Mucosa of rectum (tissue), 2 donors: ENCODE results near the gene MGME1.

Experiments
- H3K27ac ChIP-seq, 2 donors: one replicate each; pipeline ENCODE4 v1.7.0; 2013; ENCODE audit warnings: inconsistent platforms in 2 of 2, low read depth in 2 of 2, low read length in 2 of 2
- H3K27me3 ChIP-seq, 2 donors: one replicate each; pipeline ENCODE4 v1.7.0; 2013; ENCODE audit warnings: low read length in 2 of 2; ENCODE audit not compliant: control insufficient read depth in 2 of 2, insufficient read depth in 2 of 2
- H3K36me3 ChIP-seq, 2 donors: one replicate each; pipeline ENCODE4 v1.7.0; 2013; ENCODE audit warnings: low read length in 2 of 2; ENCODE audit not compliant: control insufficient read depth in 2 of 2, insufficient read depth in 2 of 2
- H3K4me1 ChIP-seq, 2 donors: one replicate each; pipeline ENCODE4 v1.7.0; 2013; ENCODE audit warnings: low read length in 2 of 2, mild to moderate bottlenecking in 1 of 2; ENCODE audit not compliant: control insufficient read depth in 2 of 2, insufficient read depth in 2 of 2
- H3K4me3 ChIP-seq, 2 donors: one replicate each; pipeline ENCODE4 v1.7.0; 2013; ENCODE audit warnings: low read length in 2 of 2
- H3K9ac ChIP-seq, 2 donors: one replicate each; pipeline ENCODE4 v1.7.0; 2013; ENCODE audit warnings: low read length in 2 of 2, low read depth in 1 of 2, mild to moderate bottlenecking in 1 of 2
- H3K9me3 ChIP-seq, 2 donors: one replicate each; pipeline ENCODE4 v1.7.0; 2013; ENCODE audit warnings: low read length in 2 of 2; ENCODE audit not compliant: control insufficient read depth in 2 of 2
- donor health status: healthy.
- donor health status: Normal muscosa, but diverticular disease.

MGME1 gene

GRCh38 chr20:17933121-17933520 is 35.7 kb upstream of the MGME1 start:
- H3K9me3 ChIP-seq: no peaks in the 10 kb centered on the region
- H3K9ac ChIP-seq: no peak overlapping the region
- H3K36me3 ChIP-seq: no peaks in the 10 kb centered on the region
- no peak overlapping the region for H3K27ac ChIP-seq
- H3K27me3 ChIP-seq: no peaks in the 10 kb centered on the region
- no peak overlapping the region for H3K4me3 ChIP-seq
- H3K4me1 ChIP-seq: peaks cover 26 to 30% of the 10 kb centered on the region in 2 donors

- Histone ChIP-seq H3K27ac (no peak overlapping the region), H3K36me3 (no peaks in the 10 kb centered on the region), H3K9me3 (no peaks in the 10 kb centered on the region), H3K4me1 (peaks cover 21 to 27% of the 10 kb centered on the region in 2 donors), H3K4me3 (no peak overlapping the region), H3K27me3 (no peaks in the 10 kb centered on the region), H3K9ac (no peak overlapping the region)
These were observed 35.1 kb upstream of the MGME1 start for GRCh38 chr20:17933711-17934110.

- Histone ChIP-seq H3K36me3 (no peaks in the 10 kb centered on the region), H3K9me3 (no peaks in the 10 kb centered on the region), H3K4me1 (peaks cover 23 to 26% of the 10 kb centered on the region in 2 donors), H3K27ac (no peak overlapping the region), H3K4me3 (no peak overlapping the region), H3K27me3 (no peaks in the 10 kb centered on the region), H3K9ac (no peak overlapping the region)
These were observed 34.5 kb upstream of the MGME1 start for GRCh38 chr20:17934141-17934862.

GRCh38 chr20:17935186-17935585 is 33.6 kb upstream of the MGME1 start:
- Histone ChIP-seq H3K9ac (no peak overlapping the region), H3K4me3 (no peak overlapping the region), H3K4me1 (peaks cover 20% of the 10 kb centered on the region in 2 donors), H3K36me3 (no peaks in the 10 kb centered on the region), H3K9me3 (no peaks in the 10 kb centered on the region), H3K27ac (no peak overlapping the region), H3K27me3 (no peaks in the 10 kb centered on the region)

GRCh38 chr20:17935761-17936160 is 33.1 kb upstream of the MGME1 start:
- Histone ChIP-seq H3K36me3 (no peaks in the 10 kb centered on the region), H3K4me1 (peaks cover 20% of the 10 kb centered on the region in 2 donors), H3K4me3 (no peak overlapping the region), H3K9me3 (no peaks in the 10 kb centered on the region), H3K27me3 (no peaks in the 10 kb centered on the region), H3K27ac (peak overlapping the region in 1 of 2 donors; percentile 62), H3K9ac (no peak overlapping the region)

- no peaks in the 10 kb centered on the region for H3K27me3 ChIP-seq
- H3K4me1 ChIP-seq: peaks cover 20% of the 10 kb centered on the region in 2 donors
- H3K36me3 ChIP-seq: peaks cover 0 to 5% of the 10 kb centered on the region in 2 donors
- no peak overlapping the region for H3K9ac ChIP-seq
- no peaks in the 10 kb centered on the region for H3K9me3 ChIP-seq
- H3K4me3 ChIP-seq: no peak overlapping the region
- H3K27ac ChIP-seq: peak overlapping the region; percentile 8 to 62
These were observed 32.5 kb upstream of the MGME1 start for GRCh38 chr20:17936286-17936760.

GRCh38 chr20:17936761-17937732 is 31.8 kb upstream of the MGME1 start:
- peaks cover 3 to 11% of the 10 kb centered on the region in 2 donors for H3K36me3 ChIP-seq
- H3K27ac ChIP-seq: peak overlapping the region; percentile 8 to 64
- peaks cover 20% of the 10 kb centered on the region in 2 donors for H3K4me1 ChIP-seq
- no peak overlapping the region for H3K4me3 ChIP-seq
- no peaks in the 10 kb centered on the region for H3K9me3 ChIP-seq
- no peaks in the 10 kb centered on the region for H3K27me3 ChIP-seq
- peak overlapping the region in 1 of 2 donors; percentile 26 for H3K9ac ChIP-seq

- Histone ChIP-seq H3K27ac (peak overlapping the region in 1 of 2 donors; percentile 21), H3K9ac (peak overlapping the region; percentile 20 to 48), H3K4me1 (peaks cover 20 to 24% of the 10 kb centered on the region in 2 donors)
These were observed 29.8 kb upstream of the MGME1 start for GRCh38 chr20:17938871-17939619.

GRCh38 chr20:17939622-17940223 is 29.1 kb upstream of the MGME1 start:
- peaks cover 20 to 24% of the 10 kb centered on the region in 2 donors for H3K4me1 ChIP-seq
- H3K27me3 ChIP-seq: no peaks in the 10 kb centered on the region
- H3K9me3 ChIP-seq: no peaks in the 10 kb centered on the region
- peak overlapping the region in 1 of 2 donors; percentile 20 for H3K9ac ChIP-seq
- H3K36me3 ChIP-seq: peaks cover 17 to 35% of the 10 kb centered on the region in 2 donors
- no peak overlapping the region for H3K27ac ChIP-seq
- no peak overlapping the region for H3K4me3 ChIP-seq

More at GRCh38 chr20:17938871-17939619, 29.8 kb upstream of the MGME1 start:
- Histone ChIP-seq H3K4me3 (peak overlapping the region in 1 of 2 donors; percentile 33), H3K27me3 (no peaks in the 10 kb centered on the region), H3K36me3 (peaks cover 16 to 31% of the 10 kb centered on the region in 2 donors), H3K9me3 (no peaks in the 10 kb centered on the region)
